ENCODE data around the gene RNF214.

DNA sequence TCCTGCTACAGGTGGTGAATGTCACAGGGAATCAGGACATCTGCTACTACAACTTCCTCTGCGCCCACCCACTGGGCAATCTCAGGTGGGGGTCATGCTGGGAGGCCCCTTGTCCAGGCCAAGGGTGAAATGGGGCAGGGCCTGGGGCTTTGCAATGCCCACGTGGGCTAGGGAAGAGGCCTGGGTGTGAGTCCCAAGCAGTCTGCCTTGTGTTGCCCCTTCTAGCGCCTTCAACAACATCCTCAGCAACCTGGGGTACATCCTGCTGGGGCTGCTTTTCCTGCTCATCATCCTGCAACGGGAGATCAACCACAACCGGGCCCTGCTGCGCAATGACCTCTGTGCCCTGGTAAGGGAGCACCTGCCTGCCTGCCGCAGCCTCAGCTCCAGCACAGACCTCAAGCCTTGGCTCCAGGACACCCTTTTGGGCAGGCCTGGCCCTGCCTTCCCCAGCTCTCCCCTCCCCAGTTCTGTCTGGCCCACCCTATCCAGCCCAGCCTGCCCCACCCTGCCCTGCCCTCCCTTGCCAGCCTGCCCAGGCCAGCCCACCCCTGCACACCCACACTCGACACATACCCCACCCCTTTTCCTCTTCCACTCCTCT lies 42.4 kb upstream of the RNF214 start:
- TF ChIP-seq, protein P1, sequence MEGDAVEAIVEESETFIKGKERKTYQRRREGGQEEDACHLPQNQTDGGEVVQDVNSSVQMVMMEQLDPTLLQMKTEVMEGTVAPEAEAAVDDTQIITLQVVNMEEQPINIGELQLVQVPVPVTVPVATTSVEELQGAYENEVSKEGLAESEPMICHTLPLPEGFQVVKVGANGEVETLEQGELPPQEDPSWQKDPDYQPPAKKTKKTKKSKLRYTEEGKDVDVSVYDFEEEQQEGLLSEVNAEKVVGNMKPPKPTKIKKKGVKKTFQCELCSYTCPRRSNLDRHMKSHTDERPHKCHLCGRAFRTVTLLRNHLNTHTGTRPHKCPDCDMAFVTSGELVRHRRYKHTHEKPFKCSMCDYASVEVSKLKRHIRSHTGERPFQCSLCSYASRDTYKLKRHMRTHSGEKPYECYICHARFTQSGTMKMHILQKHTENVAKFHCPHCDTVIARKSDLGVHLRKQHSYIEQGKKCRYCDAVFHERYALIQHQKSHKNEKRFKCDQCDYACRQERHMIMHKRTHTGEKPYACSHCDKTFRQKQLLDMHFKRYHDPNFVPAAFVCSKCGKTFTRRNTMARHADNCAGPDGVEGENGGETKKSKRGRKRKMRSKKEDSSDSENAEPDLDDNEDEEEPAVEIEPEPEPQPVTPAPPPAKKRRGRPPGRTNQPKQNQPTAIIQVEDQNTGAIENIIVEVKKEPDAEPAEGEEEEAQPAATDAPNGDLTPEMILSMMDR (IDR thresholded peaks at IDR 0.05; ENCODE audit: low read depth, low read length, poor library complexity, severe bottlenecking) = no peak
- no peak for TF ChIP-seq EZH2phosphoT487 (IDR thresholded peaks at IDR 0.05; ENCODE audit: borderline replicate concordance, low read length)
